Activated CD8-positive, alpha-beta memory T cell treated with anti-CD3 and anti-CD28 coated beads for 48 hours (primary cell): ENCODE data around the gene AQP9.
"Not testable (repeated sequence)": the region's sequence is repeated elsewhere in the genome, so short reads cannot be mapped to it uniquely, and the experiment has no call there.

Experiments used
- DNase-seq, 3 experiments: peaks; one replicate each; pipeline ENCODE4 v3.0.0-alpha.2; 2020; ENCODE audit warnings: low read depth in 2 of 3, low spot score in 2 of 3

The AQP9 gene, protein sequence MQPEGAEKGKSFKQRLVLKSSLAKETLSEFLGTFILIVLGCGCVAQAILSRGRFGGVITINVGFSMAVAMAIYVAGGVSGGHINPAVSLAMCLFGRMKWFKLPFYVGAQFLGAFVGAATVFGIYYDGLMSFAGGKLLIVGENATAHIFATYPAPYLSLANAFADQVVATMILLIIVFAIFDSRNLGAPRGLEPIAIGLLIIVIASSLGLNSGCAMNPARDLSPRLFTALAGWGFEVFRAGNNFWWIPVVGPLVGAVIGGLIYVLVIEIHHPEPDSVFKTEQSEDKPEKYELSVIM

DNA sequence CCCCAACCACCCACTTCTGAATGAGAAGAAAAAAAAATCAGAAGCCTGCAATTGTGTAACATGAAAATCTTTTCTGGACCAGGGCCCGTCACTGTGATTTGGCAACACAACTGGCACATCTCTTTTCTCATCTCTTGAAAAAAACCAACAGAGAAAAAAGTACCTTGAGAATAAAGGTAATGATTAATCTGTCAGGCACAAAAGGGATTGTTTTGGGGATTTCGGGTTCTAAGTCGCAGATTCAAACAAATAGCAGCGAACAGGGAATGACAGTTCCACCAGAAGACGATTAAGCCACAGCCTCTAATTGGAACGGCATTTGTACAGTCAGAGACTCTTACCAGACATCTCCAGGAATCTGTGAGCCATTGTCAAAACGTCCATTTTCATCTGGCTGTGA, at the start of gene AQP9:
Gene AQP9 (plus strand): TSS at position 276 of the 400 bp plus-strand sequence. CDS start 185 bp downstream, outside the sequence.
- no peak for DNase-seq

GRCh38 chr15:58095415-58095814, 42.8 kb upstream of the AQP9 start:
- no peak for DNase-seq

DNA sequence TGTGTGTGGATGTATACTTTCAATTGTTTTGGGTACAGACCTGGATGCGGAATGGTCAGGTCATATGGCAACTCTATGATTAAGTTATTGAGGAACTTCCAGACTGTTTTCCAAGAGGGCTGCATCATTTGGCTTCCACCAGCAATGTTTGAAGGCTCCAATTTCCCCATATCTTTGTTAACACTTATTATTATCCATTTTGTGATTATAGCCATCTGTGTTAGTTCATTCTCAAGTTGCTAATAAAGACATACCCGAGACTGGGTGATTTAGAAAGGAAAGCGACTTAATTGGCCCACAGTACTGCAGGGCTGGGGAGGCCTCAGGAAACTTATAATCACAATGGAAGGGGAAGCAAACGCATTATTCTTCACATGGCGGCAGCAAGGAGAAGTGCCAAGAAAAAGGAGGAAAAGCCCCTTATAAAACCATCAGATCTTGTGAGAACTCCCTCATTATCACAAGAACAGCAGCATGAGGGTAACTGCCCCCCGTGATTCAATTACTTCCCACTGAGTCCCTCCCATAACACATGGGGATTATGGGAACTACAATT, 41.6 kb upstream of the AQP9 start:
- no peak for DNase-seq

DNA sequence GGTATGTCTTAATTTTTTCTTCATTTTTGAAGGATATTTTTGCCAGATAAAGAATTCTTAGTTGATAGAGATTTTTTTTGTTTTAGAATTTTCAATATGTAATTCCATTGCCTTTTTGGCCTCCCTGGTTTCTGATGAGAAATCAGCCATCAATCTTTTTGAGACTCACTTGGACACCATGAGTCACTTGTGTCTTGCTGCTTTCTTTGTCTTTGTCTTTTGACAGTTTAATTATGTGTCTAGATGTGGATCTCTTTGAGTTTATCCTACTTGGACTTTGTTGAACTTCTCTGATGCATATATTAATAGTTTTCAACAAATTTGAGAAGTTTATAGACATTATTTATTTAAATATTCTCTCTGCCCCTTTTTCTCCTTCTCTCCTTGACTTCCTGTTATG, 34.7 kb upstream of the AQP9 start:
- DNase-seq, result no peak

GRCh38 chr15:58108117-58108516, 30.1 kb upstream of the AQP9 start:
- no peak for DNase-seq

- no peak for DNase-seq
Measured at GRCh38 chr15:58109419-58109818, 28.8 kb upstream of the AQP9 start.

DNA sequence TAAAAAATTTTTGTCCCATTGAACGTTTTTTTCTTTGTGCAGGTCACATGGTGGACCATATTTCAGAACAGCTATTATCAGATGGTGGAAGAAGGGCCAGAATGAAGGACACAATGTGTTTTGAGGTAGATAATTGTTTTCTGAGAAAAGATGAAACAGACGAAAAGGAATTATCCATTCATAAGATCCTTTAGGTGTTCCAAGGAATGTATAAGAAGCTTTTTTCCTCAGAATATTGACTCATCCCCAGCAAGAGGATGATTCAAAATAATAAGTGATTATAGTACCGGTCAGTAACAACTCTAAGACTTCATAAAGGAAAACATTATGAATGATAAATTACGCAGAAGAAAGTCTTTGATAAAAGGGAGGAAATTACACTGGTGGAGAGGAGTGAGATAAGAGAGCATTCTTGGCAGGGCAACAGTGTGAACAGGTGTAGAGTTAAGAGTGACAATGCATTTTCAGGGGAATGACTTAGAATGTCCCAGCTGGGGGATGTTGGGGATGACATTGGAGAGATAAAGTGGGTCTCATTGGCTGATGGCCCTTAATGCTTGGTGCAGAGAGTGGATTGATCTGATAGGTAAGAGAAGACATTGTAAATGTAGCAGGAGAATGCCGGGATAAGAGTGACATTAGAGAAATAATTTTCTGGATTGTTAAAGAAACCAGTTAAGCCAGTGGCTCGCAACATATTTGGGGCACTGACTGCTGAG, 27.0 kb upstream of the AQP9 start:
- DNase-seq, result no peak

GRCh38 chr15:58111718-58112104, 26.5 kb upstream of the AQP9 start:
- DNase-seq, result no peak

DNA sequence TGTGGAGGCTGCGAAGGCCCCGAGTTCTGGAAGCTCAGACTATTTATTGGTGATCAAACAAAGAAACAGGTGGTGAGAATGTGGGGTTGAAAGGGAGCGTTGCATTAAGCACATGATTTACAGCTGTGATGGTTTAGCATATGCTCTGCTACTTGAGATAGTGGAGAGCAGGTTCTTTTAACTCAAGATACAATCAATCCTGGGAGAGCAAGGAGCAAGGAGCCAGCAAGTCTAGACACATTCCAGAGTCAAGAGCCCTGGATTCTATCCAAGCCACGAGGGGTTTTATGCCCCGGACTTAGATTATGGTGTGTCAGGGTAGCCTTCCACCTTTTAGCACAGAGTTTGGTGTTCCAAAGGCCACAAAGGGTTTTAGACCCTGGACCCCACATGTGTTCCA, 24.8 kb upstream of the AQP9 start:
- not testable (repeated sequence) for DNase-seq

GRCh38 chr15:58114388-58114787, 23.8 kb upstream of the AQP9 start:
- DNase-seq, result no peak

DNA sequence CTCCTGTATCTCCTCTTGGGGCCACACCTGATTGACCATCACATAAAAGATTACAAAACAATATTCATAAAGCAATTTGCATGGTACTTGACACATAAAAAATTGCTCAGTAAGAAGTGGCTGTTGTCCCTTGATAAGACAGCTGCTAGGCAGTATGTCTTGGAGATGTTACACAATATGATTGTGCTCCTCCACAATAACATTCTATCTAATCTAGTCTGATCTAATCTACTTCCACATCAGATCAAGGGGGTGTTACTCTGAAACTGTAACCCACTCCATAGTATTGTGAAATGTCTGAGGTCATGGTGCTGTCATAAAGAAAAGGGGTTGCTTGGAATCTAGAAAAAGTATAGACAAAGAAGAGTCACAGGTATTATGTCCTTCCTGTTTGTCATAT, 23.4 kb upstream of the AQP9 start:
- DNase-seq, result no peak

DNA sequence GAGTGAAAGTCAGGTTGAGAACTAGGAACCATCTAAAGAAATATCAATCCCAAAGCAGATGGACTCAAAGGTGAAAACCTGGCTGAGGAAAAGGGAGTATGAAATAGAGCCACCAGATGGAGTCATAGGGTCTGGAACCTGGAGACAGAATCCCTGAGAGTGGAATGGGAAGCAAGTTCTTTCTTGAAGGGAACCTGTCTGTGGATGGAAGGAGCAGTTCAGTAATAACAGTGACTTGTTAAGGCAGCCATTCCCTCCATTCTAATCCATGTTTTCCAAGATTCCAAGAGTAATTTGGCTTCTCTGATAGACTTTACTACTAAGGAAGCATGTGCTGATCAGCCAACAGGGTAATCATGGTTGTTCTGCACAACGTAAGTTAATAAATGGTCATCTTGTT, 22.5 kb upstream of the AQP9 start:
- no peak for DNase-seq

- DNase-seq, result no peak
Measured at GRCh38 chr15:58117619-58118018, 20.6 kb upstream of the AQP9 start.

DNA sequence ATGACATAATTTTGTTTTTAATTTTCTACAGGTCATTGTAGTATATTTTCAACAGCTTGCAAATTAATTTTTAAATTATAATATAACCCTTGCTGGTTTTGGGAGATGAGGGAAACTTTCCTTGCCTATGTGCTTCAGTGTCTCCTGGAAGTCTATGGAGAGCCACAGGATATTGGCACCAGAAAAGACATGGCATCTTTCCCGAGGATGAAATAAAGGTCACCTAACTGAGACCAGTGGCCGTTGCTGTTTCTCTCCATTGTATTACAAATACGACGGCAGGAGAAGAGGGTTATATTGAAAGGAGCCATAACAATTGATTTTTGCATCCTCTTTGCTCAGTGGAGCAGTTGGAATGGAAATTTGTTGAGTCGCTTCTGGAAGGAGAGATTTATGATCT, 19.9 kb upstream of the AQP9 start:
- no peak for DNase-seq

- no peak for DNase-seq
Measured at GRCh38 chr15:58119016-58119415, 19.2 kb upstream of the AQP9 start.

DNA sequence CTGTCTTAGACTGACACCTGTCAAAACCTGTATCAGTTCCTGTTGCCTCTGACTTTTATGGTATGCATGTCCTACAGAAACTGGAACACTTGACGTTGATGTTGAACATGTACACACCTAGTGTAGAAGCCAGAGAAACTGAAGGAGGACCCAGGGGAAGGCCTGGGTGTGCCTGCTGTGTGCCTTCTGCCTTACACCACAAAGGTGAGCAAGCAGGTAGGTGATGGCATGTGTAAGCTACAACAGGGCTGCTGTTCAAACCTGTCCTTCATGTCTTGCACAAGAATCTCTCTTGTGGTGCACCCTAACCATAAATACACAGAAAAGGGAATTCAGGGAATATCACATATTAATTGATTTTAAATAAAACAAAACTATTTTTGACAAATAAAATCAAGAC, 13.6 kb upstream of the AQP9 start:
- DNase-seq, result no peak

DNA sequence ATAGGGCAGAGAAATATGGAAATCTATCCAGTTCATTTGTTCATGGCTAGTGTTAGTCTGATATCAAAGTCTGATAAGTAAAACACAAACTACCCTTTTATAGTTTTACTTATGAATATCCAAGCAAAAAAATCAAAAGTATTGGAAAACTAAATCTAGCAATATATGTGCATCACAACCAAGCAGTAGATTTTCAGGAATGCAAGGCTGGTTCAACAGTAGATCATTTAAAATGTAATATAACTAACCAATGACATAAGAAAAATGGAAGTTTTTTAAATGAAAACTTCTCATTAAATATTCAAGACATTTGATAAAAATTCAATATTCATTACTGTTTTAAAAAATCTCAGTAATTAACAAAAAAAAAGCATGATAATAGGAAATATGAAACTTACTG, 12.8 kb upstream of the AQP9 start:
- no peak for DNase-seq

DNA sequence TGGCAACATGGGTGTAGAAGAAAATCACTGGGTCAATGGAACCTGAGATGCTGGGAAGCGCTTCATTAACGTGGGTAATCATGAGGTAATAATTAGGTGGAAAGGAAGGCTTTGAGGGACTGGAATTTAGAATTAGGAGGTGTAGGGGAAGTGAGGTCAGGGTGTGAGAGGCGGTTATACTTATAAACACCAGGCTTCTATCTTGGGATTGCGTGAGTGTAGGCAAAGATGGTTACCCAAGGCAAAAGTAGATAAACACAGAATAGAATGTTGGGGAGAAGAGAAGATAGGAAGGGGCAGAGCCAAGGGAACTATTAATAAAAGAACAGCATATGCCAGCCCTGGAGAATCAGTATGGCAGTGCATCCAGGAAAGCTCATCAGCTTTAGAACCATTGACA, 3.3 kb upstream of the AQP9 start:
- DNase-seq, result no peak

DNA sequence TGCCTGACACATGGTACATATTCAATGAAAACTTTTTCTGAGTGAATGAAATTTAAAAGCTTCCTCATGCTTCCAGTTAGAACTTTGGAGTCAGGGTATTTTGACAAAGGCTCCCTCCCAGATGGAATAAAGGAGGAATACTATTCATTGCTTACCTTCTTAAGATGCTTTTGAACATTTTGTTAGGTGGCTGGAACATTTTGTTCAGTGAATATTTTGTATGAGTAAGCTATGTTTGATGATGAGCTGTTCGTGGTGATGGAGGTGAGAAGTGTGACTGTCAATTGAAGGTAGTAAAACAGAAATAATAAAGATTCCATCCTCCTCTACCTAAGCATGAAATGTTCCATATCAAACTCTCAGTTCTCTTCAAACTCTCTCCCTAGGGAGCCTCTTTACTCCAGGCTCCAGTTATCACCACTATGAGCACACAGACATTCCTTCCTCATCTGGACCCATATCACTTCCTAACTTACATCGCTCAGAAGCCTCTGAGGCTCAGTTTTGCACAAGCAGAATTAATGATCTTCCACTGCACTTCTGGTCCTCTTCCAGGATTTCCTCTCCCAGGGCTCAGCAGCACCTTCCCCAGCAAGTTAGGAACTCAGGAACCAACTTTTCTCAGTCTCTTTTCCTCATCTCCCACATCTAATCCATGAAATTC, 2.5 kb upstream of the AQP9 start:
- DNase-seq, result no peak

DNA sequence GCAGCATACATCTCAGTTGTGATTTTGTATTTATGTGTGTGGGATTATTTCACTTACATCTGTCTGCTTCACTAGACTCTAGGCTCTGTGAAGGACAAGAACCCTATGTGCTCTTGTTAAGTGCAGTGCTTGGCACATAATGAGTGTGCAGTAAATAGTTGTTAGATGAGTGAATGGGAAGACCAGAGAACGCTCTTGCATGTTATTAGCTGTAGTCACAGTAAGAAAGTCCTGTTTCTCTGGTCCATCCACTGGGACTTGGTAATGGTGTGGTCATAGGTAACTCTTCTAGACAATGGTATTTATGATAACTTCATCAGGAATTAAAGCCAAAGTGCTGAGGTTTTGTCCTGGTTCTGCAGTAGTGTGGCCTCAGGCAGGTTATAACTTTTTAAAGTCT, 1.4 kb upstream of the AQP9 start:
- DNase-seq, result no peak

- no peak for DNase-seq
Measured at GRCh38 chr15:58137686-58138085, 495 bp upstream of the AQP9 start.
